Fibroblast of lung (primary cell): ENCODE results near the gene CPA4. TPM values are rescaled to one million over a fixed set of nuclear protein-coding genes. Genes with fewer than 3 reads are reported as not detected.
A peak's percentile ranks its signal among the peaks of the same experiment; 100 is the strongest.

Experiments
- DNase-seq, 2 donors: peaks; one replicate each; pipeline versions ENCODE4 v3.0.0 to v3.0.0-alpha.2; 2010; ENCODE audit warnings: low read depth in 2 of 2
- H2AFZ ChIP-seq: 2 replicates; pipeline ENCODE4 v1.5.1; 2012; ENCODE audit warnings: low read length, control low read depth, inconsistent platforms
- H3K27ac ChIP-seq: 2 replicates; pipeline ENCODE4 v1.5.1; 2011; ENCODE audit warnings: low read length, control low read depth; ENCODE audit not compliant: insufficient read depth
- H3K27me3 ChIP-seq: 2 replicates; pipeline ENCODE4 v1.5.1; 2011; ENCODE audit warnings: mild to moderate bottlenecking, low read length; ENCODE audit not compliant: control insufficient read depth, insufficient read depth
- H3K36me3 ChIP-seq: 2 replicates; pipeline ENCODE4 v1.5.1; 2011; ENCODE audit warnings: low read length; ENCODE audit not compliant: control insufficient read depth, insufficient read depth
- H3K4me1 ChIP-seq: 2 replicates; pipeline ENCODE4 v1.5.1; 2011; ENCODE audit warnings: low read length; ENCODE audit not compliant: control insufficient read depth, insufficient read depth; ENCODE audit errors: extremely low read depth
- H3K4me2 ChIP-seq: 2 replicates; pipeline ENCODE4 v1.5.1; 2011; ENCODE audit warnings: low read length, control low read depth; ENCODE audit not compliant: insufficient read depth; ENCODE audit errors: extremely low read depth
- H3K4me3 ChIP-seq, 4 experiments: fragments of 200-600 bp in 1 of 4; sonication (generic) in 1 of 4; replicated peaks in 1 of 4; 2 replicates each; pipeline ENCODE4 v1.5.1; 2011 to 2016; ENCODE audit warnings: low read length in 4 of 4, low read depth in 3 of 4, mild to moderate bottlenecking in 3 of 4, control low read depth in 2 of 4, inconsistent platforms in 1 of 4, mixed read lengths in 1 of 4; ENCODE audit not compliant: insufficient read depth in 1 of 4; ENCODE audit errors: control extremely low read depth in 1 of 4
- H3K79me2 ChIP-seq: 2 replicates; pipeline ENCODE4 v1.5.1; 2012; ENCODE audit warnings: mild to moderate bottlenecking, low read length, inconsistent platforms; ENCODE audit not compliant: control insufficient read depth, insufficient read depth
- H3K9ac ChIP-seq: 2 replicates; pipeline ENCODE4 v1.5.1; 2011; ENCODE audit warnings: mild to moderate bottlenecking, low read length, control low read depth; ENCODE audit not compliant: insufficient read depth
- H3K9me3 ChIP-seq: 2 replicates; pipeline ENCODE4 v1.5.1; 2012; ENCODE audit warnings: low read depth, low read length; ENCODE audit not compliant: control insufficient read depth, insufficient read depth
- H4K20me1 ChIP-seq: 2 replicates; pipeline ENCODE4 v1.5.1; 2011; ENCODE audit warnings: low read length; ENCODE audit not compliant: control insufficient read depth, insufficient read depth; ENCODE audit errors: extremely low read depth
- EZH2 ChIP-seq: IDR thresholded peaks from 2 replicates; pipeline ENCODE4 v1.5.1; 2012; ENCODE audit warnings: low read length, control low read depth, mild to moderate bottlenecking; ENCODE audit errors: missing control alignments
- polyA plus RNA-seq, 2 donors: library from polyadenylated mRNA; depleted of rRNA in 1 of 2; stranded (reverse) in 1 of 2; unstranded in 1 of 2; fragments of >200 nt; gene quantifications; 2 replicates each; pipeline ENCODE4 v1.2.1, GENCODE V29; 2011 to 2012; ENCODE audit warnings: missing spikeins in 1 of 2
- total RNA-seq: library from RNA; depleted of rRNA; stranded (reverse); fragments of >200 nt; gene quantifications from 2 replicates; pipeline ENCODE4 v1.2.1, GENCODE V29; 2014
- TF ChIP-seq, protein P1 (sequence below), 2 donors: IDR thresholded peaks in 1 of 2; conservative IDR thresholded peaks in 1 of 2; 1 replicate in 1 of 2; 2 replicates in 1 of 2; pipeline ENCODE4 v1.5.1; 2011 to 2012; ENCODE audit warnings: low read length in 2 of 2, control low read depth in 1 of 2, inconsistent platforms in 1 of 2, low read depth in 1 of 2, mild to moderate bottlenecking in 1 of 2

Gene CPA4
- total and polyA plus RNA-seq, 2 donors (not counting 1 experiment from before 2014, with no cell fraction given), result 6.4 to 48.3 TPM

DNA sequence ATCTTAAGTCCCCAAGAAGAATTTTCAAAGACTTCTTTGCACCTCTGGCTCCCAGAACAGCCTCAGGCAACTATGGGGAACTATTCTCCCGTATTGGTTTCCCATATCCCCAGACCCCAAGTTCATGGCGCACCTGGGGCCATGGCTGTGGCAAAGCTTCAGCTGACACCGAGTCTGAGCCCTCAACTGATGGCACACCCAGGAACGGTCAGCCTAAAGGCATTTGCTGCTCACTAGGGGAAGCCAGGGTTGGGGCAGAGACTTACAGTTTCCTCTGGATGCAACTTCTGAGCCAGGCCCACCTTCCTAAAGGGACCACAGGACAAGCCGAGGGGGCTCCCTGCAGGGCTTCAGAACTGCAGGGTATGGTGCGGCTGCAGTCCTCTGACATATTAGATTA is 73.6 kb downstream of the CPA4 start:
- DNase-seq, result peak in 1 of 2 donors; percentile 43
- H3K4me3 ChIP-seq, result no peak overlapping the region
- no peak overlapping the region for H2AFZ ChIP-seq
- no peak for TF ChIP-seq EZH2
- TF ChIP-seq, protein P1, sequence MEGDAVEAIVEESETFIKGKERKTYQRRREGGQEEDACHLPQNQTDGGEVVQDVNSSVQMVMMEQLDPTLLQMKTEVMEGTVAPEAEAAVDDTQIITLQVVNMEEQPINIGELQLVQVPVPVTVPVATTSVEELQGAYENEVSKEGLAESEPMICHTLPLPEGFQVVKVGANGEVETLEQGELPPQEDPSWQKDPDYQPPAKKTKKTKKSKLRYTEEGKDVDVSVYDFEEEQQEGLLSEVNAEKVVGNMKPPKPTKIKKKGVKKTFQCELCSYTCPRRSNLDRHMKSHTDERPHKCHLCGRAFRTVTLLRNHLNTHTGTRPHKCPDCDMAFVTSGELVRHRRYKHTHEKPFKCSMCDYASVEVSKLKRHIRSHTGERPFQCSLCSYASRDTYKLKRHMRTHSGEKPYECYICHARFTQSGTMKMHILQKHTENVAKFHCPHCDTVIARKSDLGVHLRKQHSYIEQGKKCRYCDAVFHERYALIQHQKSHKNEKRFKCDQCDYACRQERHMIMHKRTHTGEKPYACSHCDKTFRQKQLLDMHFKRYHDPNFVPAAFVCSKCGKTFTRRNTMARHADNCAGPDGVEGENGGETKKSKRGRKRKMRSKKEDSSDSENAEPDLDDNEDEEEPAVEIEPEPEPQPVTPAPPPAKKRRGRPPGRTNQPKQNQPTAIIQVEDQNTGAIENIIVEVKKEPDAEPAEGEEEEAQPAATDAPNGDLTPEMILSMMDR (conservative IDR thresholded peaks at IDR 0.05 in 1 of 2, IDR thresholded peaks at IDR 0.05 in 1 of 2; ENCODE audit: low read depth in 1 of 2, low read length in 2 of 2), result no peak
- H3K27ac ChIP-seq, result peak overlapping the region; percentile 54
- H3K9me3 ChIP-seq, result no peaks in the 10 kb centered on the region
- H3K79me2 ChIP-seq, result no peaks in the 10 kb centered on the region
- no peak overlapping the region for H3K9ac ChIP-seq
- H3K4me1 ChIP-seq, result peaks cover 43% of the 10 kb centered on the region
- H3K27me3 ChIP-seq, result no peaks in the 10 kb centered on the region
- no peaks in the 10 kb centered on the region for H4K20me1 ChIP-seq
- no peak overlapping the region for H3K4me2 ChIP-seq
- no peaks in the 10 kb centered on the region for H3K36me3 ChIP-seq

DNA sequence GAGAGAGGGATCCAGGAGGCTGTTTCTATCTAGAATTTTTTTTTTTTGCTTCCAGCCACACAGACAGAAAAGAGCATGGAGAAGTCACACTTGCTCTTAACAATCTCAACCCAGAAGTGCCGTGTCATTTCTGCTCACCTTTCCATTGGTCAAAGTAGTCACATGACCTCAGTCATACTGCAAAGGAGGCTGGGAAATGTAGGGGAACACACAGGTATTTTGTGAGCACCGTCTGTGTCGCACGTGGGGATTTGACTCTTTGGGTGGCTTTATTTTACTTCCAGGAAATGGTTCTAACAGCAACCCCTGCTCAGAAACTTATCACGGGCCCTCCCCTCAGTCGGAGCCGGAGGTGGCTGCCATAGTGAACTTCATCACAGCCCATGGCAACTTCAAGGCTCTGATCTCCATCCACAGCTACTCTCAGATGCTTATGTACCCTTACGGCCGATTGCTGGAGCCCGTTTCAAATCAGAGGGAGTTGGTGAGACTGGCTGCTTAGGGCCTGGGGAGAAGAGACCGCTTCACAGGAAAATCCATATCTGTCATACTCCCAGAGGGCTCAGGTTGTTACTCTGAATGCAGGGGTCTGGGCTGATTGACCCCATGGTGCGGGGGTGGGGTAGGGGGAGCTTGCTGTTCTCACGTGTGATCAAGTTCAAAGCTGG is 74.3 kb downstream of the CPA4 start:
- Histone ChIP-seq H3K4me2 (no peak overlapping the region), H3K4me1 (peaks cover 44% of the 10 kb centered on the region), H3K27ac (no peak overlapping the region), H2AFZ (no peak overlapping the region), H3K79me2 (no peaks in the 10 kb centered on the region), H3K27me3 (no peaks in the 10 kb centered on the region), H4K20me1 (no peaks in the 10 kb centered on the region), H3K36me3 (no peaks in the 10 kb centered on the region), H3K9ac (no peak overlapping the region), H3K4me3 (no peak overlapping the region), H3K9me3 (no peaks in the 10 kb centered on the region)
- TF ChIP-seq, protein P1 (conservative IDR thresholded peaks at IDR 0.05 in 1 of 2, IDR thresholded peaks at IDR 0.05 in 1 of 2; ENCODE audit: low read depth in 1 of 2, low read length in 2 of 2), result no peak
- TF ChIP-seq EZH2, result no peak
- DNase-seq, result no peak

DNA sequence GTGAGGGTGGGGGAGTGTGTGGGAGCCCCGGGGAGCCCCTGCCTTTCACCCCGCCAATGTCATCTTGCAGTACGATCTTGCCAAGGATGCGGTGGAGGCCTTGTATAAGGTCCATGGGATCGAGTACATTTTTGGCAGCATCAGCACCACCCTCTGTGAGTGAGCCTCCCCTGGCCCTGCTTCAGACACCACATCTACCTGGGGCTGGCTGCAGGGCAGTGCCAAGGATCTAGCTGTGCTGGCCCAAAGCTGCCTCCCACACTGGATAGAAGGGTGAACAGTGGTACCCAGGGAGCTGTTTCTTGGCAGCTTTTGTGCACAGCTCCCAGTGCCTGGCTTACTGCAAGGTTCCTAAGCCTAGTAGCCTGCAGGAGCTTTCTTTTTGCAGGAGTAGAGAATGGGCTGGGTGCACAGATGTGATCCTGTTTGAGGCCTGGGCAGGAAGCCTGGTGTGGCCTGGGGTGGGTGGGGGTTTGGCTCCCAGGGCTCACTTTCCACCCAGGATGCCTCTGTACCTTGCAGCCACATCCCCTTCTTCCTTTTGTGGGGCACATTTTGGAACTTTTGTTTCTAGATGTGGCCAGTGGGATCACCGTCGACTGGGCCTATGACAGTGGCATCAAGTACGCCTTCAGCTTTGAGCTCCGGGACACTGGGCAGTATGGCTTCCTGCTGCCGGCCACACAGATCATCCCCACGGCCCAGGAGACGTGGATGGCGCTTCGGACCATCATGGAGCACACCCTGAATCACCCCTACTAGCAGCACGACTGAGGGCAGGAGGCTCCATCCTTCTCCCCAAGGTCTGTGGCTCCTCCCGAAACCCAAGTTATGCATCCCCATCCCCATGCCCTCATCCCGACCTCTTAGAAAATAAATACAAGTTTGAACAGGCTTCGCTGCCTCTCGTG is 75.1 kb downstream of the CPA4 start:
- H2AFZ ChIP-seq, result no peak overlapping the region
- H3K9me3 ChIP-seq, result no peaks in the 10 kb centered on the region
- peak overlapping the region; percentile 76 for H3K27ac ChIP-seq
- no peak for TF ChIP-seq EZH2
- TF ChIP-seq, protein P1 (conservative IDR thresholded peaks at IDR 0.05 in 1 of 2, IDR thresholded peaks at IDR 0.05 in 1 of 2; ENCODE audit: low read depth in 1 of 2, low read length in 2 of 2), result no peak
- DNase-seq, result no peak
- no peaks in the 10 kb centered on the region for H3K27me3 ChIP-seq
- peaks cover 51% of the 10 kb centered on the region for H3K4me1 ChIP-seq
- no peaks in the 10 kb centered on the region for H3K36me3 ChIP-seq
- H3K4me2 ChIP-seq, result no peak overlapping the region
- no peaks in the 10 kb centered on the region for H4K20me1 ChIP-seq
- no peak overlapping the region for H3K4me3 ChIP-seq
- H3K9ac ChIP-seq, result no peak overlapping the region
- no peaks in the 10 kb centered on the region for H3K79me2 ChIP-seq
